Measurements from ENCODE around the gene C20orf173. TPM values are rescaled to one million over a fixed set of nuclear protein-coding genes. Genes with fewer than 3 reads are reported as not detected.
A peak's percentile ranks its signal among the peaks of the same experiment; 100 is the strongest.

Gene C20orf173
- polyA plus RNA-seq, 1 donor from 2014 or later, result not detected

DNA sequence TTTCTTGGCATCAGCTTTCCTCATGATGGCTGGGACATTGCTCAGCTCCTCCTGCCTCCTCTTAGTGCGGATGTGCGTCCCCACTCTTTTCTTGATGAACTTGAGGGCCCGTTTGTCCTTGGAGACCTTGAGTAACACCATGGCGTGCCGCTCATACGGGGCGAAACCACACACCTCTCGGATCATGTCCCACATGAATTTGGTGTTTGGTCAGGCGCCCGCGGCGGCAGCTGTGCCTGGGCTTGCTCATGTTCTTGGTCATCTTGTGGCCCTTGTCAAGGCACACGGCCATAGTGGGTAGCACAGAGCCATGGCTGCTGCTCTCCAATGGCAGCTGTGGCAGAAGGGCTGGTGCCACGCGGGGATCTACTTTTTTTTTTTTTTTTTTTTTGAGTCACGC, 15.0 kb upstream of the C20orf173 start:
- Histone ChIP-seq H3K9ac (ENCODE audit: low read length) (no peak overlapping the region), H4K20me1 (ENCODE audit: insufficient read depth) (no peaks in the 10 kb centered on the region), H3K9me2 (ENCODE audit: insufficient read depth, low read length) (no peaks in the 10 kb centered on the region), H3K27ac (ENCODE audit: low read length) (no peak overlapping the region), H2AFZ (ENCODE audit: low read depth, low read length) (no peak overlapping the region), H3F3A (ENCODE audit: insufficient read depth, low read length, poor library complexity, severe bottlenecking) (no peaks in the 10 kb centered on the region), H3K36me3 (ENCODE audit: insufficient read depth, low read length) (no peaks in the 10 kb centered on the region), H3K9me3 (ENCODE audit: low read length) (no peaks in the 10 kb centered on the region), H3K27me3 (ENCODE audit: insufficient read depth, low read depth, low read length) (no peaks in the 10 kb centered on the region), H3K79me2 (replicated peaks; ENCODE audit: insufficient read depth, low read length) (peaks cover 6% of the 10 kb centered on the region), H3K4me3 (ENCODE audit: low read length) (no peak overlapping the region), H3K4me2 (ENCODE audit: low read length) (no peak overlapping the region)
- TF ChIP-seq EZH2 (IDR thresholded peaks at IDR 0.05; ENCODE audit: borderline replicate concordance, insufficient read depth, low read length, poor library complexity, severe bottlenecking) (no peak), MXI1 (conservative IDR thresholded peaks at IDR 0.05; ENCODE audit: poor library complexity, severe bottlenecking) (no peak), POLR2AphosphoS5 (IDR thresholded peaks at IDR 0.05) (no peak), RAD21 (conservative IDR thresholded peaks at IDR 0.05) (no peak), SMC3 (conservative IDR thresholded peaks at IDR 0.05; ENCODE audit: poor library complexity) (no peak), EP300 (conservative IDR thresholded peaks at IDR 0.05; ENCODE audit: poor library complexity, severe bottlenecking) (no peak), TAF1 (IDR thresholded peaks at IDR 0.05; ENCODE audit: low read depth) (no peak)
- TF ChIP-seq, protein P1, sequence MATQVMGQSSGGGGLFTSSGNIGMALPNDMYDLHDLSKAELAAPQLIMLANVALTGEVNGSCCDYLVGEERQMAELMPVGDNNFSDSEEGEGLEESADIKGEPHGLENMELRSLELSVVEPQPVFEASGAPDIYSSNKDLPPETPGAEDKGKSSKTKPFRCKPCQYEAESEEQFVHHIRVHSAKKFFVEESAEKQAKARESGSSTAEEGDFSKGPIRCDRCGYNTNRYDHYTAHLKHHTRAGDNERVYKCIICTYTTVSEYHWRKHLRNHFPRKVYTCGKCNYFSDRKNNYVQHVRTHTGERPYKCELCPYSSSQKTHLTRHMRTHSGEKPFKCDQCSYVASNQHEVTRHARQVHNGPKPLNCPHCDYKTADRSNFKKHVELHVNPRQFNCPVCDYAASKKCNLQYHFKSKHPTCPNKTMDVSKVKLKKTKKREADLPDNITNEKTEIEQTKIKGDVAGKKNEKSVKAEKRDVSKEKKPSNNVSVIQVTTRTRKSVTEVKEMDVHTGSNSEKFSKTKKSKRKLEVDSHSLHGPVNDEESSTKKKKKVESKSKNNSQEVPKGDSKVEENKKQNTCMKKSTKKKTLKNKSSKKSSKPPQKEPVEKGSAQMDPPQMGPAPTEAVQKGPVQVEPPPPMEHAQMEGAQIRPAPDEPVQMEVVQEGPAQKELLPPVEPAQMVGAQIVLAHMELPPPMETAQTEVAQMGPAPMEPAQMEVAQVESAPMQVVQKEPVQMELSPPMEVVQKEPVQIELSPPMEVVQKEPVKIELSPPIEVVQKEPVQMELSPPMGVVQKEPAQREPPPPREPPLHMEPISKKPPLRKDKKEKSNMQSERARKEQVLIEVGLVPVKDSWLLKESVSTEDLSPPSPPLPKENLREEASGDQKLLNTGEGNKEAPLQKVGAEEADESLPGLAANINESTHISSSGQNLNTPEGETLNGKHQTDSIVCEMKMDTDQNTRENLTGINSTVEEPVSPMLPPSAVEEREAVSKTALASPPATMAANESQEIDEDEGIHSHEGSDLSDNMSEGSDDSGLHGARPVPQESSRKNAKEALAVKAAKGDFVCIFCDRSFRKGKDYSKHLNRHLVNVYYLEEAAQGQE (IDR thresholded peaks at IDR 0.05; ENCODE audit: borderline replicate concordance), result no peak
- TF ChIP-seq, protein P2, sequence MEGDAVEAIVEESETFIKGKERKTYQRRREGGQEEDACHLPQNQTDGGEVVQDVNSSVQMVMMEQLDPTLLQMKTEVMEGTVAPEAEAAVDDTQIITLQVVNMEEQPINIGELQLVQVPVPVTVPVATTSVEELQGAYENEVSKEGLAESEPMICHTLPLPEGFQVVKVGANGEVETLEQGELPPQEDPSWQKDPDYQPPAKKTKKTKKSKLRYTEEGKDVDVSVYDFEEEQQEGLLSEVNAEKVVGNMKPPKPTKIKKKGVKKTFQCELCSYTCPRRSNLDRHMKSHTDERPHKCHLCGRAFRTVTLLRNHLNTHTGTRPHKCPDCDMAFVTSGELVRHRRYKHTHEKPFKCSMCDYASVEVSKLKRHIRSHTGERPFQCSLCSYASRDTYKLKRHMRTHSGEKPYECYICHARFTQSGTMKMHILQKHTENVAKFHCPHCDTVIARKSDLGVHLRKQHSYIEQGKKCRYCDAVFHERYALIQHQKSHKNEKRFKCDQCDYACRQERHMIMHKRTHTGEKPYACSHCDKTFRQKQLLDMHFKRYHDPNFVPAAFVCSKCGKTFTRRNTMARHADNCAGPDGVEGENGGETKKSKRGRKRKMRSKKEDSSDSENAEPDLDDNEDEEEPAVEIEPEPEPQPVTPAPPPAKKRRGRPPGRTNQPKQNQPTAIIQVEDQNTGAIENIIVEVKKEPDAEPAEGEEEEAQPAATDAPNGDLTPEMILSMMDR (IDR thresholded peaks at IDR 0.05; ENCODE audit: poor library complexity, severe bottlenecking), result no peak

DNA sequence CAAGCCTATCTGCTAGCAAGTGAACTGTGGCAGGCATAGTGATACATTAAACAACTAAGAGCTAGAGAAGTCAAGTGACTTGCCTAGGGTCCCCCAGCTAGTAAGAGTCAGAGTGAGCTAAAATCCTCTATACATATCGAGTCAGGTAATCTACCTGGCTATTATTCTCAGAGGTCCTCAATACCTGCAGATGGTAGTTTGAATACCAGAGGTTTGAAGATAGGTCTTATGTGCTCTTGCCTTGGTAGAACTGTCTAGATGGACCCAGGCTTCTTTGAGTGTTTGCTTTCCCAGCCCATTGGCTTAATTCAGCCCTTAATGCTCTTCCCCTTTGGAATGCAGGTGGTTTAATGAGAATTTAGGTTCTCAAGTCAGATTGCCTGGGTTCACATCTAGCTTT, 13.5 kb upstream of the C20orf173 start:
- Histone ChIP-seq H3K4me2 (ENCODE audit: low read length) (peak overlapping the region; percentile 96), H3K9ac (ENCODE audit: low read length) (peak overlapping the region; percentile 85), H2AFZ (ENCODE audit: low read depth, low read length) (no peak overlapping the region), H3K79me2 (replicated peaks; ENCODE audit: insufficient read depth, low read length) (peaks cover 6% of the 10 kb centered on the region), H3K36me3 (ENCODE audit: insufficient read depth, low read length) (no peaks in the 10 kb centered on the region), H3F3A (ENCODE audit: insufficient read depth, low read length, poor library complexity, severe bottlenecking) (no peaks in the 10 kb centered on the region), H3K27me3 (ENCODE audit: insufficient read depth, low read depth, low read length) (no peaks in the 10 kb centered on the region), H4K20me1 (ENCODE audit: insufficient read depth) (no peaks in the 10 kb centered on the region), H3K9me2 (ENCODE audit: insufficient read depth, low read length) (no peaks in the 10 kb centered on the region), H3K27ac (ENCODE audit: low read length) (no peak overlapping the region), H3K4me3 (ENCODE audit: low read length) (peak overlapping the region; percentile 77), H3K9me3 (ENCODE audit: low read length) (no peaks in the 10 kb centered on the region)
- TF ChIP-seq, protein P2 (IDR thresholded peaks at IDR 0.05; ENCODE audit: poor library complexity, severe bottlenecking), result no peak
- TF ChIP-seq POLR2AphosphoS5 (IDR thresholded peaks at IDR 0.05) (no peak), EP300 (conservative IDR thresholded peaks at IDR 0.05; ENCODE audit: poor library complexity, severe bottlenecking) (no peak), RAD21 (conservative IDR thresholded peaks at IDR 0.05) (no peak), TAF1 (IDR thresholded peaks at IDR 0.05; ENCODE audit: low read depth) (no peak), MXI1 (conservative IDR thresholded peaks at IDR 0.05; ENCODE audit: poor library complexity, severe bottlenecking) (no peak), SMC3 (conservative IDR thresholded peaks at IDR 0.05; ENCODE audit: poor library complexity) (no peak), EZH2 (IDR thresholded peaks at IDR 0.05; ENCODE audit: borderline replicate concordance, insufficient read depth, low read length, poor library complexity, severe bottlenecking) (no peak)
- TF ChIP-seq, protein P1 (IDR thresholded peaks at IDR 0.05; ENCODE audit: borderline replicate concordance), result no peak

All from neural cell (in vitro differentiated cells).